Pons (tissue), 1 donor: ENCODE results near the gene CACNA2D3.

Source experiments
- DNase-seq: peaks from one replicate; pipeline ENCODE4 v3.0.0-alpha.2; 2016; ENCODE audit warnings: low spot score

The CACNA2D3 gene

GRCh38 chr3:54374214-54374852 lies 252.0 kb downstream of the CACNA2D3 start:
- DNase-seq: no peak

GRCh38 chr3:54376142-54376807 lies 253.9 kb downstream of the CACNA2D3 start:
- DNase-seq: no peak

DNA sequence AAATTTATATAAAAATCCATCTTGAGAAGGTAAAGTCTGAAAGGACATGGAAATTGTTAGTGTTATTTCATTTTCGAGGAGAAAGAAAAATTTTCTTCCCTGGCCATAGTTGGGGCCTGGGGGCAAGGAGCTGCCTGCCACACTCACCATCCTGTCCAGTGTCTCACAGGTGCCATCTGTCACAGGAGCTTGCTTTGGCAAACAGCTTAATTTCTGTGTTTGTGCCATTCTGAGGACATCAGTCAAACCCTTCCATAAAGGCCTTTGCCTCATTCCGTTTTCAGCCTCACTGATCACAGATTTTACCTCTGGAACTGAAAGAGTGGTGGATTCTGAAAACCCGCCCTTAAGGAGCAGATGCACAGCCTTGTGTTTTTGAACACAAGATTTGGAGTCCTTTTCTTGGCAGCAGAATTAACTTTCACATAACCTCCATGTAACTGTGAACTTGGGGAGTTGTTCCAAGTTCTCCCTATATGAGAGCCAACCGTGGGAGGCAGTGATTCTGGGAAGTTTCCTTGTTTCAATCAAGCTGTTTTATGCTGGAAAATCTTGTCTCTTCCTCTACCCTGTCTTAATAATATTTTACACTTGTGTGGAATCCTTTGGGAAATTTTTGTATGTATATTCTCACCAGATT lies 254.7 kb downstream of the CACNA2D3 start:
- peak; percentile 27 for DNase-seq

DNA sequence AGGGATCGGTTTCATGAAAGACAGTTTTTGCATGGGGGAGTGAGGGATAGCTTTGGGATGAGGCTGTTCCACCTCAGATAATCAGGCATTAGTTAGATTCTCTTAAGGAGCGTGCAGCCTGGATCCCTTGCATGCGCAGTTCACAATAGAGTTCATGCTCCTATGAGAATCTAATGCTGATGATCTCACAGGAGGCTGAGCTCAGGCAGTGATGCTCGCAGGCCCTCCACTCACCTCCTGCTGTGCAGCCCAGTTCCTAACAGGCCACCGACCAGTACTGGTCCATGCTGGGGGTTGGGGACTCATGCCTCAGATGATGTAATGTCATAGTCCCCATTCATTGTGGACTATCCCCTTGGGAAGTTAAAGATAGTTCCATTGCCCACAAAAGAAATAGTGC lies 255.8 kb downstream of the CACNA2D3 start:
- DNase-seq: no peak

DNA sequence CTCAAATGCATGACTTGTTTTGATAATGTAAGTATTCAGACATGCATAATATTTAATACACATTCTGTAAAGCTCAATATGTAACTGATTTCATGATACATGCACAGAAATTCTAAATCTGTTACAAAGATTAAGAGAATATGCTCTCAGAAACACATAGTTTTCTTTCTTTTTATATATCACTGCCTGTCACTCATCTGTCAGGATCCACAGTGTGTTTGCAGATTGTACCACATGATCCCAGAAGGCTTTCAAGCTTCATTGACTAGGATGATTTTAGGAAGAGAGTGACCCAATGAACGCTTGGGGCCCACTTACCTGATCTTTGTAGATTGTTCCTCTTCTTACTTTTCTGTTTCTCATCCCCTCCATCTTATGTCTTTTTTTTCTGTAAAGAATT lies 261.9 kb downstream of the CACNA2D3 start:
- no peak for DNase-seq

DNA sequence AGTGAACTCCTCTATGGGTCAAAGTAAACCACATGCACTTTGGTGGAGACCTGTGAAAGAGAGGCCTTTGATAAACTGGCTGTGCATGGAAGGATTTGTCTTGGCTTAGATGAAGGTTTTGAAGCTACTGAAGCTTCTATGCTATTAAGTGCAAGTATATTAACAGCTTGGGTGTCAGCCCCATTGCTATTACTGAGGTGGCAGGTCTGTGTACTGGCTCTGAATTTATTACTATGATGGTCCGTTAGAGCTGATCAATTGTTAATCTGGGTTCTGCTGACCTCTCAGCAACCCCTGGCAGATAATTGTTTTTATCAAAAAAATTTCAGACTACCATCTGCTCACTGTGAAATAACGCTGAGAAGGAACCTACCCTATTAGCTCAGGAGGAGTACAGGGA lies 268.2 kb downstream of the CACNA2D3 start:
- DNase-seq: no peak

- no peak for DNase-seq
Observed at GRCh38 chr3:54393150-54393549, 270.8 kb downstream of the CACNA2D3 start.

DNA sequence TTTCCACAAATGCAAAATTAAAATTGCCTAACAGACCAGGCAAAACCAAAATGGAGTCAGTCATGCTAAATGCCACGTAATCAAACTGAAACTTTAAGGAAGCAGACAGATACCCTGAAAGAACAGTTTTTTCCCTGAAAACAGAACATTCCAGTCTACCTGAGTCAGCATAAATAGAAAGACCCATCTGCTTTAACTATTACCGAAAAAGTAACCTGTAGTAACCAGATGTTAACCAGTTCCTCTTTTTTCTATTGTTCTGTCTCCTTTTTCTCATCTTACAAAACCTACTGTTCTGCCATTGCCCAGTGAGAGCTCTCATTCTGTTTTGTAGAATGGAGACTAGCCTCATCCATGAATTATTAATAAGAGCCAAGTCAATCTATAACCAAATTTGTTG lies 286.0 kb downstream of the CACNA2D3 start:
- DNase-seq: no peak

DNA sequence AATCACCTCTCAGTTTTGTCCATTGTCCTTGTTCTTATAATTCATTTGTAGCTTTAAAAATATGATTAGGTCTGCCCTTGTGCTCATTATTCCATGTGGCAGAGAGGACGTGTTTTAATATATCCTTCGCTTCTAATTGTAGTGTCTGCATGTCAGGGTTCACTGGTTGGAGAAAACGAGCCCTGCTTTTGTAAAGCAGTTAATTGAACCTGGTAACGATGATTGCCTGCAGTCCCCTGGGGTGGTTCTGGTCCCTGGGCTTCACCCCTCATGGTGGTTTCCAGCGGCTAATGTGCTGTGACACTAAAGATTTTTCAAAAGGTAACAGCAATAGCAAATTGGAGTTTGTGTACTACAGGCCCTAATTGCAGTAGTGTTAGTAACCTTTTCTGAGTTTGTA lies 299.6 kb downstream of the CACNA2D3 start:
- DNase-seq: no peak

DNA sequence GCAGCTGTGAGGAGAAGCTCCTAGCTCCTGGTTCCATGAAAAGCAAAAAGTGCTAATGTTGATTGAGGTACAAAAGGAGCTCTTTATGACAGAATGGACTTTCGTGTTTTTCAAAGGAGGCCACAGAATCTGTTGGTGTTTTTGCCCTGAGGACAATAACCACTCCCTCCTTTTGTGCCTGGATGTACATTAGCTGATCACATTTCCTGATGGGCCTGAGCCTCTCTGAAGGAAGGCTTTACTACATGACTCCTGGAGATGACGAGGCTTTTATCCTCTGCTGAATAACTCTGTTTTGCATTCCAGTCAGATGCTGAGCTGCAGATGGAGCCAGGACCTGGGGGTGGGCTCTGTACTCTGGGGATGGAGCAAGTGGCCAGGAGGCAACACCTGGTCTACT lies 301.9 kb downstream of the CACNA2D3 start:
- DNase-seq: no peak

DNA sequence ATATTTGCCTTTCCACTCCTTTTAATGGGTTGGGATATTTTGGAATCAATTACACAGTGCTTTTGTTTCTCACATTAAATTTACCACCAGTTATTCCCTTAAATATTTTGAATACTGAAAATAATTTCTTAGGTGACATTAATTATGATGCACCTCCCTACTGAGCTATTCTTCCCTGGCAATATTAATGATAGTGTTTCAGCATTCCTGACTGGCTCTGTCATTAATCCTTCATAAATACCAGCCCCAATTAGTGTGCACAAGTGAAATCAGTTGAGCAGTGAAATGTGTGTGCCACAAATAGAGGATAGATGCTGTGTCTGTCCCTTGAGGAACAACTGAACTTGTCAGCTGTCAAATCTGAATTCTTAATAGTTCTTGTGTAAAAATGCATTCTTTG lies 304.0 kb downstream of the CACNA2D3 start:
- no peak for DNase-seq

DNA sequence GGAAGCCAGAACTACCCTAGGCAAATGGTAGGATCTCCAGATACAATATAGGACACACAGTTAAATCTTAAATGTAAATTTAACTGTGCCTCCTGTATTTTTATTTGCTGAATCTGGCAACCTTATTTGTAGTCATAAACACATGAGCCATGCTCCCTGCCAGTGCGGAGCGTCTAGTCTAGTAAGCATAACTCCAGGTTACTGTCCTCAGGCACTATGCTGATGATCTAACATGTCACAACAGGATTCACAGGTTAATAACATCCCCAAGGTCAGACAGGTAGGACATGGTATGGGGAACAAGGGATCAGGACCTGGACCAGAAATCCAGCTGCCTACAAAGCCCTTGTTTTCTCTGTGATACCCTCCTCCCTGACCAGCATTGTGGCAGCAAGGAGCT lies 305.1 kb downstream of the CACNA2D3 start:
- DNase-seq: no peak

DNA sequence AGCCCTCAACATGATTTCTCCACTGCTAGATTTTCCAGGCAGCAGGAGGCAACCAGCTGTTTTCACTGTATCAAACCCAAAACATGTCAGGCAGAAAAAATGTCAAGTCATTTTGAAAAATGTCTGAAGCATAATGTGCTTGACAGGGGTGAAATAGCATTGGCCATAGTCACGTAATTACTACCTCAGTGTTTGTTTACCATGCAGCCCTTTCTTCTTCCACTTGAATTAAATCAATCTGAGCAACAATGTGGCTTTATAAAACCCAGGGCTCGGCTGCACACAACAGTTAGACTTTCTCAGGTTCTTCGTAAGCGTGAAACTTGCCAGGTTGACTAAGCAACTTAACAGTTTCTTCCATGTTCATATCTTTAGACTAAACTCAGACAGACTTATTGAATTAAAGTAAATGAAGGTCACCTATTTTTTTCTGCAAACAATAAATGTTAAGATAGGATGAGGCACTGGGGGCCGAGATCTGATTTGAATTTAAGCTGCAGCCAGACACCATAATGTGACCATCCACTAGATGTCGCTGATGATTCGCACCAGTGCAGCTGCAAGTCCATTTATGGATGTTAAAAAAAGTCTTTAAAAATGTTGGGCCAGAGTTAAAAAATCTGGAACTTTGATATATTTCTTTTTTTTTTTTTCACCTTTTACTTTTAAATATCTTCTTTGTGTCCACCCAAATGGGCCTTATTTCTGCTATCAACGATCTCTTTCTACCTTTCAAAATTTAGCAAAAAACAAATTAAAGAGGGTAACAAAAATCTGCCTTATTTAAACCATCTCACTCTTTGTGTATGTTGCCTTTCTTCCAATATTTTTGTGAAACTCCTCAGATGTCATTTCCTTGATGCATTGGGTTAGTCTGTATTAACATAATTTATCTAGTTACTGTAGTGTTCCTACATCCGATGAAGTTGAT lies 305.9 kb downstream of the CACNA2D3 start:
- peak; percentile 70 for DNase-seq

DNA sequence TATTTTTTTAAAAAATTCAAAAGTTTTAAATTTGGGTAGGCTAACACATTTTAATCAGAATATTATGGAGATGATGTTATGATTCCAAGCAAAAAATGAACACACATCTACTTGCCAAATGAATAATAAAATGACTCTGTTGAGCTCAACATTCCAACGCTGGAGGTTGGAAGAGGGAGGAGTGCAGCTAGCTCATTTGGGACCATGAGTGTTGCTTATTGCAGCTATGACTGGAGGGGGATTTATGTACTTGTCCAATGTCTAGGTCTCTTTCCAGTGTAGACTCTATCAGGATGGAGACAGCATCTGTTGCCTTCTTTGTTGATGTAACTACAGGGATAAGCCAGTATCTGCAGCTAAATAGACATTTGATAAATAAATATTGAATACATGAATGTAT lies 310.6 kb downstream of the CACNA2D3 start:
- no peak for DNase-seq

- DNase-seq: no peak
Observed at GRCh38 chr3:54433846-54434245, 311.5 kb downstream of the CACNA2D3 start.

DNA sequence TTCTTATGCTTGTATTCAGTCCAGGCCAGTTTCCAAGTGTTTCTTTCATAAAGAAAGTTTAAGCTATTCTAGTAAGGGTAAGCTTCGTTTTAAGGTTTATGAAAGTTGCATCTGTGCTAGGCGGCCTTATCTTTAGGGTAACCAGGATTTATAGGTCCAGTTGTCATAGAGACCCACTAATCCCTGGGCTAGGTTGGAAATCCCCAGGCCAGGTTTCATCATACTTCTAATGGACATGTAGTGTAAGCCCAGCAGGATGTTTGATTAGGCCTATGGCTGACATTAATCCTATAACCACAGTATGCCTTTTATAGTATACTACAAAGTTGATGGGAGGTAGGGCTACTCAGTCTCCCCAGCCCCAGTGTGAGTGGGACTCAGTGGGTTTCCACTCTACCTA lies 312.4 kb downstream of the CACNA2D3 start:
- no peak for DNase-seq

- DNase-seq: no peak
Observed at GRCh38 chr3:54437271-54437670, 314.9 kb downstream of the CACNA2D3 start.

DNA sequence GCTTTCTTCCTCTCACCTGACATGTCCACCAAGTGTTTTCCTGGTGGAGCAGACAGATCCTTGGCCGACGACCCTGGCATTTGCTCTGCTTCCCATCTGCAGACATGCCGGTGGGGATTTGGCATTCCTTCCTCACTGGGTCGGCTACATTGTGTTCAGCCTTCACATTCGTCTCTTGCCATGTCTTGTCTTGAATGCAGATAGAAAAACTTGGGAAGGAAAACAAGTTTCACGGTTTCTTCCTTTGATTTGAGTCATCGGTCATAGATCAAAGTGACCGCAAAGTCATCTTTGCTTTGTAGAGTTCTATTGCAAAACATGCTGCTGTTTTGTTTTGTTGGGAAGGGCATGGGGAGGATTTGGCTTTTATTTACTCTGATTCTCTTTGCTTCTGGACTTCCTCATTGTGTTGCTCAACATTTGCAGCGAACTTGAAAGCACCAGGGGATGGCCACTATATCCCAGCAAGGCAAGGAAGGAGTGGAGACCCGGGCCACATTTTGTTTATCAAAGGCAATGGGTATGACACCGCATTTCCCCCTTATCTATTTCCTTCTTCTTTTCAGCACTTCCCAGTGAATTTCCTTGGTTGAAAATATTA lies 321.3 kb downstream of the CACNA2D3 start:
- DNase-seq: peak; percentile 11

- no peak for DNase-seq
Observed at GRCh38 chr3:54445630-54446029, 323.3 kb downstream of the CACNA2D3 start.

DNA sequence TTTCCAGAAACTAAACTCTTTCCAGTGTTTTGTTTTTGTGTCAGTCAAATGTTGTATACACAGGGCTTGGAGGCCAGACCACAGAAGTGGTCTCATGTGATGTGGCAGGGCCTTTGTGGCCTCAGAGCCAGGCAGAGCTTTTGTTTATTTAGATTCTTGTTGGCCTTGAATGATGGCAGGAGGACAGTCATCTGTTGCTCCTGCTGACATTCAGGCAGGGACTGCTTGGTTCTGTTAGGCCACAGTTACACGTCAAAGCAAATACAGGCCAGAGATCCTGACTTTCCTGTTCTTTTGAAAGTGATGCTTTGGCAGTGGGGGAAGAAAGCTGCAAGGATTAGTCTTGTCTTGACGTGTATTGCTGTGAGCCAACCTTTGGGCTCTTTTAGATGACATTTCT lies 325.1 kb downstream of the CACNA2D3 start:
- DNase-seq: no peak

GRCh38 chr3:54454806-54455205 lies 332.5 kb downstream of the CACNA2D3 start:
- no peak for DNase-seq

DNA sequence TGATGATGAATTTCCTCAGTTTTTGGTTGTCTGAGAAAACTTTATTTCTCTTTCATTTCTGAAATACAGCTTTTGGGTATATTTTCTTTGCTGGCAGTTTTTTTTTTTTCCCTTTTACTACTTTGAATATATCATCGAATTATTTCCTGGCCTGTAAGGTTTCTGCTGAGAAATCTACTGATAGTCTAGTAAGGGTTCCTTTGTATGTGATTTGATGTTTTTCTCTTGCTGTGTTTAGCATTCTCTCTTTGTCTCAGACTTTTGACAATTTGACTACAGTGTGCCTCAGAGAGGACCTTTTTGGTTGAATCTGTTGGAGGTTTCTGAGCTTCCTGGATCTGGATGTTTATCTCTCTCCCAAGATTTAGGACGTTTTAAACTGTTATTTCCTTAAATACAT lies 336.0 kb downstream of the CACNA2D3 start:
- DNase-seq: no peak
